GM19351 (cell line): Measurements from ENCODE around the gene TNFRSF14.

ENCODE experiments used
- ATAC-seq: cut with Tn5 transposase; IDR thresholded peaks from one replicate; pipeline ENCODE4 v1.9.1; 2021; ENCODE audit warnings: mild to moderate bottlenecking, moderate library complexity; ENCODE audit not compliant: unreplicated experiment

The TNFRSF14 gene

GRCh38 chr1:2597441-2598328 lies 41.5 kb downstream of the TNFRSF14 start:
- no peak for ATAC-seq

GRCh38 chr1:2598329-2598931 lies 42.3 kb downstream of the TNFRSF14 start:
- ATAC-seq, result no peak

- ATAC-seq, result no peak
Observed at GRCh38 chr1:2601721-2602303, 45.6 kb downstream of the TNFRSF14 start.

- ATAC-seq, result no peak
Observed at GRCh38 chr1:2602311-2602835, 46.2 kb downstream of the TNFRSF14 start.

- ATAC-seq, result no peak
Observed at GRCh38 chr1:2602866-2603520, 46.8 kb downstream of the TNFRSF14 start.

- no peak for ATAC-seq
Observed at GRCh38 chr1:2603521-2604155, 47.5 kb downstream of the TNFRSF14 start.

GRCh38 chr1:2604156-2604843 lies 48.1 kb downstream of the TNFRSF14 start:
- no peak for ATAC-seq

- no peak for ATAC-seq
Observed at GRCh38 chr1:2604844-2605508, 48.8 kb downstream of the TNFRSF14 start.

GRCh38 chr1:2605509-2606395 lies 49.6 kb downstream of the TNFRSF14 start:
- no peak for ATAC-seq

- ATAC-seq, result no peak
Observed at GRCh38 chr1:2606396-2606880, 50.3 kb downstream of the TNFRSF14 start.

GRCh38 chr1:2606881-2607621 lies 50.9 kb downstream of the TNFRSF14 start:
- ATAC-seq, result no peak

GRCh38 chr1:2607641-2608091 lies 51.5 kb downstream of the TNFRSF14 start:
- no peak for ATAC-seq

- ATAC-seq, result no peak
Observed at GRCh38 chr1:2609319-2610035, 53.3 kb downstream of the TNFRSF14 start.

- ATAC-seq, result no peak
Observed at GRCh38 chr1:2610036-2610959, 54.1 kb downstream of the TNFRSF14 start.

- ATAC-seq, result no peak
Observed at GRCh38 chr1:2611031-2611501, 54.9 kb downstream of the TNFRSF14 start.
